ENCODE data around the gene CWC27.
"Not testable (repeated sequence)": the region's sequence is repeated elsewhere in the genome, so short reads cannot be mapped to it uniquely, and the experiment has no call there.

The CWC27 gene

DNA sequence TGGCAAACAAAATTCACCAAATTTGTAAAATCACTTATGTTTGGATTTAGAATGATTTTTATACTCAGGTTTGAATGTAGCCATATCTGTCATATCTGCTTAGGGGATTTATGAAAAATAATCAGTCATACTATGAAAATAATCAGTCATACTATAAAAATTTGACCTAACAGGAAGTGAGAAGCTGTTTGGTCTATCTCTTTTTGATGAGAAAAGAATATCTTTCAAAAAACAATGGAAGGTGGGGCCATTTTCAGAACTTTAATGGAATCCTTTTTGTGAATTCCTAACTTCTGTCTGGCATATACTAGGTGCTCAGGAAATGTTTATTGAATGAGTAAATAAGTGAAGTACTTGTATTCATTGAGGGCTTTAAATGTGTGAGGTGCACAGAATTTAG, 70.1 kb downstream of the CWC27 start:
- no peak for DNase-seq (ENCODE audit: low read depth in 2 of 2)

DNA sequence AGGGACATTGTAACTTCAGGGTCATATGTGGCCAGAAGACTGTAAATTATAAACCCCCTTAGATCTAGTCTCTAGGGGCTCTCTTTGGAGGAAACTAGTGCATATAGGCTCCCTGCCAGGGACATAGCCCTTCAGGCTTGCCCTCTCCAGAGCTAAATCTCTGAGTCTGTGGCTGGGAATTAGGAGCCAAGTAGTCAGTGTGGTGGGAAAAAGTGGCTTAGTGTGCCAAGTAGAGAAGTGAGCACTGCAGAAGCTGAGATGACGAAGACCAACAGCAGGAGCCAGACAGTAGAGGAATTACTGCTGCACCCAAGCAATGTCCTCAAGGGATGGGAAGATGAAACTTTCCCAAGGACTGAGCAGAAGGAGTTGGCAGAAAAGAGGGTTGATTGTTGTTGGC, 71.2 kb downstream of the CWC27 start:
- DNase-seq (ENCODE audit: low read depth in 2 of 2), result no peak

DNA sequence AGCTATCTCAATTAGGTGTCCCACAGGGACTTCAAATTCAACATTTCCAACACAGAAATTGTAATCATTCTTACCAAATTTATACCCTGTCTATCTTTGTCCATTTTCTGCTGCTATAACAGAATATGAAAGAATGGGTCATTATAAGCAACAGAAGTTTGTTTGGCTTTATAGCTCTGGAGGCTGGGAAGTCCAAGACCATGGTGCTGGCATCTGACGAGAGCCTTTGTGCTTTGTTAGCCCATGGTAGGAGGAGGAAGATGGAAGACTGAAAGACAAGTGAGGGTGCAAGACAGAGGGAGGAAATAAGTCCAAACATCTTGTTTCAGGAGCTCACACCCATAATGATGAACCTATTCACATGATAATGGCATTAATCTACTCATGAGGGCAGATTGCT, 72.2 kb downstream of the CWC27 start:
- no peak for DNase-seq (ENCODE audit: low read depth in 2 of 2)

DNA sequence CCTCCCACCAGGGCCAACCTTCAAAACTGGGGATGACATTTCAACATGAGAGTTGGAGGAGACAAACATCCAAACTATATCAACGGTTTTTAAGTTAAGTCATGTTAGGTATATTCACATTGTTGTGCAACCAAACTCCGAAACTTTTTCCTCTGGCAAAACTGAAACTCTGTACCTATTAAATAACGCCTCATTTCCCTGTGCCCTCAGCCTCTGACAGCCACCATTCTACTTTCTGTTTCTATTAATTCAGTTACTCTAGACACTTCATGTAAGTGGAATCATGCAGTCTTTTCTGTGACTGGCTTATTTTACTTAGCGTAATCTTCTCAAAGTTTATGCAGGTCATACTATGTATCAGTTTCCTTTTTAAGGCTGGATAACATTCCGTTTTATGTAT, 85.0 kb downstream of the CWC27 start:
- DNase-seq (ENCODE audit: low read depth in 2 of 2), result no peak

DNA sequence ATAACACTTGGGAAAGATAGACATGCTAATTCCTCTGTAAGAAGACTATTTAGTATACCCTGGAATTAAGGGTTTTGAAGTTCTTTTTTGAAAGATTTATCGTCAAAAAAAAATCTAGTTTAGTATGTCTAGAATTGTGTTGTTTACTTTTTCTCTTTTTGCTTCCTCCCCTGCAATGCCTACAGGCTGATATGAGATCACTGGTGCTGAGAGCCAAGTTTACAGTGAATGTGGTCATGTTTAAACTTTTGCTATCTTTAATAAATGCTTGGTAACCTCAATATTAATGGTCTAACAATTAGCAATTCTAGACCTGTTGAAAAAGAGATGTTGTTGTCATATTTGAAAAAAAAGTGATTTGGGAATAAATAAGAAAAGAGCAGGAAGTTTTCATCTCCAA, 86.1 kb downstream of the CWC27 start:
- no peak for DNase-seq (ENCODE audit: low read depth in 2 of 2)

DNA sequence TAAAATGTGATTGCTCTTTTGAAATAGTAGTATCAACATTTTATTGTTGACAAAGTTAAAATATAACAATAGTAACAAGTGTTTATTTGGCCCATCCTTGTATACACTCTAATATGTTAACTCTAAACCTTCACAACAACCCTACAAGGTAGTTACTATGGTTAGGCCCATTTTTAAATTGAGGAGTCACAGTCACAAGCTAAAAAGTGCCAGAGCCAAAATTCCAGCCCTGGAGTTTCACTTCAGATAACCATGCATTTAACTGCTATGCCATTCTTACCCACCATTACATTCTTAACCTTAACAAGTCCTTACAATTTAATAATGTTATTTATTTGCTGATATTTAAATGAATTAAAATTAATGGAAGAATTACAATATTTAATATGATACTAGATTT, 91.2 kb downstream of the CWC27 start:
- no peak for DNase-seq (ENCODE audit: low read depth in 2 of 2)

DNA sequence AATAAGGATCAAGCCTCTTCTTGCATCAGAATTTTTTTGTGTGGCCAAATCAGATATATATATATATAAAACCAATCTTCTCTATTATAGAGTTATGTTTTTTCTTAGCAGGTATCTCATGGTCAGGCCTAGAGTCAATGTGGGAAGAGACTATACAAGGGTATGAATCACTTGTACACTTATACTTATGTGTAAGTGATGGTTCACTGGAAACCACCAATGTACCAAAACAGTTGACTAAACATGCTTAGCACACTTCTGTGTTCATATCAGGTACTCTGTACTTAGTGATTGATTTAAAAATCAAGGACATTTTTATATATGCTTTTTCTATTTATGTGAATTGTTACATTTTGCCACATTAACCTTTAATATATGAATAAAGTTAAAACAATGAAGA, 92.6 kb downstream of the CWC27 start:
- DNase-seq (ENCODE audit: low read depth in 2 of 2), result no peak

DNA sequence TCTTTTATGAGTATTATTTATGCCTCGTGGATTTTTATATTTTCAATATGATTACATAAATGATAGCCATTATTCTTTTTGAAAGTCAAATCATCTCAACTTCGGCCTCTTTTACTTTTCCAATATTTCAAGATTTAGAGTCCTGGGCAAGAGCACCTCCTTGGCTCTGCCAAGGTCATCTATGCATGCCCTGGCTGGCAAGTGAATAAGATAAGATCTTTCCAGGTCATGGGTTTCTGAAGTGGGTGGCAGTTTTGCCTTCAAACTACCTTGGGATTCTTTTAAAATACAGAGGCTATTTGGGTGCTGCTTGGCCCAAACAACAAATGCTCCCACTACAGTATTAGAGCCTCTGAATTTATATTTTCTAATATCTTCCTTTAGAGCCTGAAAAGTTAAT, 95.4 kb downstream of the CWC27 start:
- no peak for DNase-seq (ENCODE audit: low read depth in 2 of 2)

DNA sequence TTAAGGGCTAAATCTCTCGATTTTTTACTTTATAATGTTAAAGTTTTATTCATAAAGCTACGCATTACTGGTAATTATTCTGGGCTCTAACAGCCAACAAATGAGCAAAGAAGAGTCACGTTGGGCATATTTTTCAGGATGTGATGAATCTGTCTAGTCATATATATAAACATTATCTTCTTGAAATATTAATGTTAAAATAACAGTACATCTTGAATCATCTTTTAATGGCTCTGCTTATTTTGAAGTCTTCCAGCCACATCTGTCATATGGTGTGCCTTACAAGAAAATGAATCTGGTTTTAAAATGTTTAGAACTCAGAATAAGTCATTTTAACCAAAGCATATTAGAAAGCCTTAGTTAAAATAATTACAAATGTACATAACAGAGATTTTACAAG, 96.9 kb downstream of the CWC27 start:
- no peak for DNase-seq (ENCODE audit: low read depth in 2 of 2)

DNA sequence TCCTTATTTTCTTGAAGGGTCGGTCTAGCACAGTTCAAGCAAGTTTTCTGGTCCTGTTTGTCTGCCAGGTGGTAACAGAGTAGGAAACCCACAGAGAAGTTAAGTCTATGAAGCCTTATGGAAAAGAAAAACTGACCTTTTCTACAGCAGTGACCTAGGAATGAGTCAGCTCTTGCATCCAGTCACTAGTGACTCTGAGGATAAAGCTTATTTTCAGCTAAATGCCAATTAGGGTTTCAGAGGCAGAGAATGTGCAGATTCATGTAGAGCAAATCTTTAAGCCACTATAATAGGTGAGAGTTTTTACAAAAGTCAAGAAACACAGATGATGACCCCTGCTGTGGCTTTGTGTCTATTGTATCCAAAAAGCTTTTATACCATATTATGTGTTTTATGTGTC, 100.7 kb downstream of the CWC27 start:
- DNase-seq (ENCODE audit: low read depth in 2 of 2), result peak in 1 of 2 experiments; percentile 9

DNA sequence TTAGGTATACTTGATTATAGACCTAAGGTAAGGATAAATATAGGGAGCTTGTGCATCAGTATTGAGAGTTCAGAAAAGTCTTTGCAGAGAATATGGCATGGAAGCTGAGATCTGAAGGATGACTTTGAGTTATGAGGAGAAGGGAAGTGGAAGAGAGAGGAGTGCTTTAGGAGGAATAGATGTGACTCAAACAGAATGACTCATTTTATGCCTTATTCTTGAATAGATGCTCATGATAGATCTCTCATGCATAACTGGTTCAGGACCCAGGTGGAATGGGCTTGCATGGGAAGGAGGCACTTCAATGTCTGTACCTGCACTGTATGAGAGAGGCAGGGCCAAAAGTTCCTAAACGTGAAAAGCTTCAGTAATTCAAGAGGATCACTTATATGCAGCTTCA, 103.3 kb downstream of the CWC27 start:
- no peak for DNase-seq (ENCODE audit: low read depth in 2 of 2)

DNA sequence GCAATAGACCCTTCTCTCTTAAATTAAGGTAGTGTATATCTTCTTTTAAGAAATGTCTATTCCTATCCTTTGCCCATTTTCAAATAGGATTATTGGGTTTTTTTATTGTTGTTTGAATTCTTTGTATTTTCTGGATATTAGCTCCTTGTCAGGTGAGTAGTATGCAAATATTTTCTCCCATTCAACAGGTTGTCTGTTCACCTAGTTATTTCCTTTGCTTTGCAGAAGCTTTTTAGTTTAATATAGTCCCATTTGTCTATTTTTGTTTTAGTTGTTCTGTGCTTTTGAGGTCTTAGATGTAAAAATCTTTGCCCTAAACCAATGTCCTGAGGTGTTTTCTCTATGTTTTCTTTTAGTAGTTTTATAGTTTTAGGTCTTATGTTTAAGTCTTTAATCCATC, 104.7 kb downstream of the CWC27 start:
- no peak for DNase-seq (ENCODE audit: low read depth in 2 of 2)

DNA sequence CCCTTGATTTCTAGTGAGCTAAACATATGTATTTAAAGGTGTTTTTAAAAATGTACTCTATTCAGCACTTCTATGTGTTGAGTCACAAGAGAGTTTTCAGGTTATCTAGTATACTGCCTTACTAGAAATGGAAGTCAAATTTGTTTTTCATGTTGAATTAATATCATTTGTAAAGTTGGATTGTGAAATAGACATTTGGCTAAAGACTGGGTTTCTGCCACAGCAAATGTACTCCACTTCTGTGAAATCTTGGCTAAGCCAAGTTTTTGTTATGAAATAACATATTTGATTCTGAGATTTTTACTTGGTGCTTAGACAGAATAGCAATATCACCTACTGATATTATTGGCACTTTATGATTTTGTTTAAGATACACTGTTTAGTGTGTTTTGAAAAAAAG, 106.0 kb downstream of the CWC27 start:
- no peak for DNase-seq (ENCODE audit: low read depth in 2 of 2)

DNA sequence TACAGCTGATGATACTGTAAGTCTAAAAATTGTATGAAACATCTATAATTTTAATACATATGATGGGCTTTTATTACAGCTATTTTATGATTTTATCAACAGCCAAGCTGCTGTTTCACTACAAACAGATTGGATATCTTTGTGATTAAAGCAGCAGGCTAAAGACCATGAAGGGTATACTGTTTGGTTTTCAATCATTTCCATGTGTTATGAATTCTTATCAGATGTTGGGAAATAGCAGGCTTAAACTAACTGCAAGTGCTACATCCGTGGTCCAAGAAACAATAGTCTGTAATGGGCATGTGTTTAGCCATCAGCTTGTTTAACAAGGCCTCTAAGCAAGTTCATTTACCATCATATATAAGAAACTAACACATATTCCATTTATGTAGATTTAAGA, 107.5 kb downstream of the CWC27 start:
- no peak for DNase-seq (ENCODE audit: low read depth in 2 of 2)

DNA sequence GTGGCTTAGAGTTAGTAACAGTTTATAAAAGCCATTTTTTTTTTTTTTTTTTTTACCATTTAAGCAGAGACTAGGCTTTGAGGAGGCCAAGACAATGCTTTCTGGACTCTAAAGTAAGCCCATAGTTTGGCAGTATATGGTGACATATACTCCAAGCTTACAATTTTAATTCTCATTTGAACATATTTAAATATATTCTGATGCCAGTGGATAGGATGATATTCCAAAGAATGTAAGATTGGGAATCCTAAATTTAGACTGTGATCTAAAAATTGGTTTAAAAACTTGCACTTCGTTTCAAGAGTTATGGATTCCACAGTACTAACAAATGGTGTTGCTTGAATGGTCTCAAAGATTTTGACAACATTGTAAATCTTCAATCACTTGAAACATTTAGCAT, 112.1 kb downstream of the CWC27 start:
- DNase-seq (ENCODE audit: low read depth in 2 of 2), result no peak

DNA sequence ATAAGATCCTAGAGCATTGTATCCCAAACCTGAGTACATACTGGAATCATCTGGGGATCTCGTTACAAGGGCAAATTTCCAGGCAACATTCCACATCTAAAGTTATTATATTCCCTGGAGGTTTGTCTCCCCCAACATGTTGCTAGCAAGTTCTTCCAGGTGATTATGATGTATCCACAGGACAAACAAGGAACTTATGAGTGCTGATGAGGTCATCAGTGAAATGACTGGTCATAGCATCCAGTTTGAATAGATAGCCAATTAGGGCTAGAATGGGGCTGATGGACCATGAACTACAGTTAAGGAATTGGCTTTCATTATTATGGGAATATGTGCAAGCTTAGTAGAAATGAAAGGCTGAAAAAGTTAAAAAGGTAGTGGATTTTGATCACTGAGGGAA, 115.2 kb downstream of the CWC27 start:
- DNase-seq (ENCODE audit: low read depth in 2 of 2), result no peak

DNA sequence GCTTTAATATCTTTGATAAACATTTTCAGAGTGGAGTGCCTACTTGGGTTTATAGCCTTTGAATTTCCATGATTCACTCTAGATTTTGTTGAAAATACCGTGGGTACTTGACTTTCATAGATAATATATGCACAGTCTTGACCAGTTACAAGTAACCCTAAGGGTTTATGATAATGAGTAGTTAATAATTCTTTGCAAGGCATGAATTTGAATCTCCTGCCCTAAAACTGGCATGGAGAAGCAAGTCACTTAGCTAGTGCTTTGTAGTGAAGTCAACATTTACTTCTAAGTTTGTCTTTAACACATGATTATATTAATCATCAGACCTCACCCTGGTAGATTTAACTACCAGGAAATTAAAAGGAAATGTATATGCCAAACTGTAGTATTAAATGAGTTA, 115.8 kb downstream of the CWC27 start:
- DNase-seq (ENCODE audit: low read depth in 2 of 2), result no peak

DNA sequence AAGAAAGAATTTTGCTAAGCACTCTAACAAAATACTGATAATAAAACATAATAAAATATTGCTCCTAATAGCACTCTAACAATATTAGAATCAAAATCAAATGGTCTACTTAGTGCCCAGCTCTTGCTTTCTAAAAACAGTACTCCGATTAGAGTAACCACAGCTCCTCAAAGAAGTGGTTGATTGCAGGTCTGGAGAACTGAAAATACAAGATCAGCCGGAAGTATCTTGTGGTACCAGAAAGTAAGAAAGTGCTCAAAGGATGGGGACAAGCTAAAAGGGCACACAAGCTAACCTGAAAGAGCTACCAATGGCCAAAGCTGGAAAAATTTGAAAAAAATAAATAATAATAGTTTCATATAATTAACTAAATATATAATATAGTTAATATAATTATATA, 119.2 kb downstream of the CWC27 start:
- no peak for DNase-seq (ENCODE audit: low read depth in 2 of 2)

DNA sequence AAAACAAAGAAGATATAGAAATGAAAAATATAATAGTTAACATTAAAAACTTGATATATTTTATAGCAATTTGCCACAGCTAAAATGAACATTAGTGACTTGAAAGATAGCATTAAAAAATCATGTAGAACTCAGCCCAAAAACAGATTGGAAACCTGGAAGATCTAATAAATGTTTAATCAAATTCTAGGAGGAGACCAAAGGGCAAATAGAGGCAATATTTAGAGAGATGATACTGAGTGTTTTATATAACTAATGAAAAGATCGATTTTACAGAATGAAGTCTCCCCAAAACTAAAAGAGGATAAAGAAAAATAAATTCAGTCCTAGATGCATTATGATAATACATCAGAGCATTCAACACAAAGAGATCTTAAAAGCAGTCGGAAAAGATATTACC, 127.0 kb downstream of the CWC27 start:
- DNase-seq (ENCODE audit: low read depth in 2 of 2), result no peak

DNA sequence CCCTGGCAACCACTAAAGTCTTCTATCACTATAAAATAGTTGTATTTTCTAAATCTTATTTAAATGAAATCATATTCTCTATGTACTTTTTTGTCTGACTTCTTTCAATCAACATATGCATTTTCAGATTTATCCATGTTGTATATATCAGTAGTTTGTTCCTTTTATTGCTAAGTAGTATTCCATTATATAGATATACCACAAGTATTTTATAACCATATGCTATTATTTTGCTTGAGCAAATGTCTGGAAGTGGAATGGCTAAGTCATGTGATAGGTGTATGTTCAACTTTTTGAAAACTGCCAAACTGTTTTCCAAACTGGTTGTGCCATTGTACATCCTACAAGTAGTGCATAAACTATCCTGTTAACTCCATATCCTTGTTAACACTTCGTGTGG, 131.1 kb downstream of the CWC27 start:
- no peak for DNase-seq (ENCODE audit: low read depth in 2 of 2)

DNA sequence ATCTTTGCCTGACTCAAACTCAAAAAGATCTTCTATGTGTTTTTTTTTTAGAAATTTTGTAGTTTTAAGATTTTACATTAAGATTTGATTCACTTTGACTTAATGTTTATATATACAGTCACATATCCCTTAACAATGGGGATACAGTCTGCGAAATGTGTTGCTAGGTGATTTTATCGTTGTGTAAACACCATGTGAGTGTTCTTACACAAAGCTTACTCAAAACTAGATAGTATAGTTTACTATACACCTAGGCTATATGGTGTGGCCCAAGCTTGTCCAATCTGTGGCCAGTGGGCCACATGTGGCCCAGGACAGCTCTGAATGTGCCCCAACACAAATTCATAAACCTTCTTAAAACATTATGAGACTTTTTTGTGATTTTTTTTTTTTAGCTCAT, 131.9 kb downstream of the CWC27 start:
- DNase-seq (ENCODE audit: low read depth in 2 of 2), result no peak

DNA sequence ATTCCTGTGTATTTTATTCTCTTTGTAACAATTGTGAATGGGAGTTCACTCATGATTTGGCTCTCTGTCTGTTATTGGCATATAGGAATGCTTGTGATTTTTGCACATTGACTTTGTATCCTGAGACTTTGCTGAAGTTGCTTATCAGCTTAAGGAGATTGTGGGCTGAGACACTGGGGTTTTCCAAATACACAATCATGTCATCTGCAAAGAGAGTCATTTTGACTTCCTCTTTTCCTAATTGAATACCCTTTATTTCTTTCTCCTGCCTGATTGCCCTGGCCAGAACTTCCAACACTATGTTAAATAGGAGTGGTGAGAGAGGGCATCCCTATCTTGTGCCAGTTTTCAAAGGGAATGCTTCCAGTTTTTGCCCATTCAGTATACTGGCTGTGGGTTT, 138.7 kb downstream of the CWC27 start:
- not testable (repeated sequence) for DNase-seq (ENCODE audit: low read depth in 2 of 2)

DNA sequence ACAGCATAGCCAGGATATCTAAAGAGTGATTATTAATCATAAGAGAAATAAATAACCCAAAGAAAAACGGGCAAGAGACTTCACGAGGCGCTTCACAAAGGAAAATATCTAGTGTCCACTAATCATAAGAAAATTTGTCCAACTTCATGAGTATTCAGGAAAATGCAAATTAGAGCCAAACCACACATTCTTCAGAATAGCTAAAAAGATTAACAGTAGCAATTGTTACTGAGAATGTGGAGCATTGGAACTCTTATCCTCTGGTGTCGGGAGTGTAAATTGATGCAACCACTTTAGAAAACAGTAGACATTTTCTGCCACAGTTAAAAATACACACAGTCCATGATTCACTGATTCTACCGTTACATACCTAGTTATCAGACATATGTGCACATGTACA, 145.7 kb downstream of the CWC27 start:
- DNase-seq (ENCODE audit: low read depth in 2 of 2), result peak; percentile 2 to 3

DNA sequence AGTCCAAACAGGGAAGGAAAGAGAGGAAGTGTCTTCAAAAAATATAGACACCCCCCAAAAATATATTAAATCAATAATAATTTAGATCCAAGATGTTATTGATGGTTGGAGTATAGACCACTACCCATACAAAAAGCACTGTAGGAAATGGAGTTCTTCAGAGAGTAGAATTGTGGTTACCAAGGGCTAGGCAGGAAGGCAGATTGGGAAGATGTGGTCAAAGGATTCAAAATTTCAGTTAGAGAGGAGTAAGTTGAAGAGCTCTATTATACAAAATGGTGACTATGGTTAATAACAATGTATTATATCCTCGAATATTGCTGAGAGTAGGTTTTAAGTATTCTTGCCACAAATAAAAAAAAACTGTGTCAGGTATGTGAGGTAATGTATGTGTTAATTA, 149.4 kb downstream of the CWC27 start:
- no peak for DNase-seq (ENCODE audit: low read depth in 2 of 2)

DNA sequence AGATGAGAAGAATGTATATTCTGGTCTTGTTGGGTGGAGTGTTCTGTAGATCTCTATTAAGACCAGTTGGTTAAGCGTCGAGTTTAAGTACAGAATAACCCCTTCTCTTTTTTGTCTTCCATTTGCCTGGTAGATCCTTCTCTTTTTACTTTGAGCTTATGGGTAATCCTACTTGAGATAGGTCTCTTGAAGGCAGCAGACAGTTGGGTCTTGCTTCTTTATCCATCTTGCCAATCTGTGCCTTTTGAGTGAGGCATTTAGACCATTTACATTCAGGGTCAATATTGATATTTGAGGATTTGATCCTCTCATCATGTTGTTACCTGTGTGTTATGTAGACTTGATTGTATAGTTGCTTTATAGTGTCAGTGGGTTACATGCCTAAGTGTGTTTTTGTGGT, 152.7 kb downstream of the CWC27 start:
- no peak for DNase-seq (ENCODE audit: low read depth in 2 of 2)
